GM12873 (cell line): ENCODE results near the gene ANKRD60.

Experiments
- CTCF ChIP-seq: IDR thresholded peaks from 2 replicates; pipeline ENCODE4 v1.5.1; 2012; ENCODE audit warnings: low read depth, mild to moderate bottlenecking, moderate library complexity, low read length, control low read depth; ENCODE audit not compliant: insufficient read depth; ENCODE audit errors: missing control alignments

Gene ANKRD60

GRCh38 chr20:58236612-58237317, 8.3 kb upstream of the ANKRD60 start:
- peak; percentile 94 for TF ChIP-seq CTCF

GRCh38 chr20:58235010-58235409, 6.6 kb upstream of the ANKRD60 start:
- TF ChIP-seq CTCF: no peak

- TF ChIP-seq CTCF: peak; percentile 84
Observed at GRCh38 chr20:58233881-58234528, 5.6 kb upstream of the ANKRD60 start.

GRCh38 chr20:58233393-58233792, 4.9 kb upstream of the ANKRD60 start:
- TF ChIP-seq CTCF: no peak

GRCh38 chr20:58231683-58232082, 3.2 kb upstream of the ANKRD60 start:
- no peak for TF ChIP-seq CTCF

- TF ChIP-seq CTCF: no peak
Observed at GRCh38 chr20:58229198-58229798, 845 bp upstream of the ANKRD60 start.

- no peak for TF ChIP-seq CTCF
Observed at GRCh38 chr20:58228103-58228483, 360 bp downstream of the ANKRD60 start.
